H9 (cell line): Measurements from ENCODE around the gene STIL. TPM values are rescaled to one million over a fixed set of nuclear protein-coding genes. Genes with fewer than 3 reads are reported as not detected.
"Not testable (repeated sequence)": the region's sequence is repeated elsewhere in the genome, so short reads cannot be mapped to it uniquely, and the experiment has no call there.

ENCODE experiments used
- DNase-seq: peaks from one replicate; pipeline ENCODE4 v3.0.0-alpha.2; 2017
- H2AFZ ChIP-seq: one replicate; pipeline ENCODE4 v1.6.1; 2013; ENCODE audit warnings: mild to moderate bottlenecking, low read length, control low read depth, moderate library complexity
- H2AK5ac ChIP-seq: 2 replicates; pipeline ENCODE4 v1.6.1; 2013; ENCODE audit warnings: low read length, control low read depth, mixed read lengths; ENCODE audit not compliant: insufficient read length
- H2BK120ac ChIP-seq: one replicate; pipeline ENCODE4 v1.6.1; 2013; ENCODE audit warnings: low read depth, mild to moderate bottlenecking, low read length, control low read depth, inconsistent platforms; ENCODE audit not compliant: poor library complexity, severe bottlenecking
- H2BK12ac ChIP-seq: 2 replicates; pipeline ENCODE4 v1.6.1; 2013; ENCODE audit warnings: low read length, control low read depth, mixed read lengths, low read depth; ENCODE audit not compliant: insufficient read length
- H2BK15ac ChIP-seq: 2 replicates; pipeline ENCODE4 v1.6.1; 2013; ENCODE audit warnings: low read depth, low read length, control low read depth
- H2BK20ac ChIP-seq: one replicate; pipeline ENCODE4 v1.6.1; 2013; ENCODE audit warnings: low read depth, mild to moderate bottlenecking, low read length, control low read depth, inconsistent platforms; ENCODE audit not compliant: poor library complexity, severe bottlenecking
- H2BK5ac ChIP-seq: 2 replicates; pipeline ENCODE4 v1.6.1; 2013; ENCODE audit warnings: low read length, control low read depth, mixed read lengths; ENCODE audit not compliant: insufficient read length
- H3K14ac ChIP-seq: 2 replicates; pipeline ENCODE4 v1.6.1; 2013; ENCODE audit warnings: low read length, control low read depth; ENCODE audit not compliant: insufficient read depth
- H3K18ac ChIP-seq: 2 replicates; pipeline ENCODE4 v1.6.1; 2013; ENCODE audit warnings: low read depth, mild to moderate bottlenecking, mixed read lengths, low read length, control low read depth; ENCODE audit not compliant: insufficient read length
- H3K23ac ChIP-seq: 2 replicates; pipeline ENCODE4 v1.6.1; 2013; ENCODE audit warnings: low read length, control low read depth, mixed read lengths, low read depth; ENCODE audit not compliant: insufficient read length
- H3K23me2 ChIP-seq: 2 replicates; pipeline ENCODE4 v1.6.1; 2013; ENCODE audit warnings: low read depth, mild to moderate bottlenecking, mixed read lengths, low read length, control low read depth; ENCODE audit not compliant: insufficient read length, poor library complexity, severe bottlenecking
- H3K27ac ChIP-seq: 2 replicates; pipeline ENCODE4 v1.5.1; 2013; ENCODE audit warnings: low read length, control low read depth, mixed read lengths, low read depth; ENCODE audit not compliant: insufficient read length
- H3K27me3 ChIP-seq: 2 replicates; pipeline ENCODE4 v1.6.1; 2013; ENCODE audit warnings: low read length, control low read depth, inconsistent platforms; ENCODE audit not compliant: insufficient read depth
- H3K4ac ChIP-seq: 2 replicates; pipeline ENCODE4 v1.6.1; 2013; ENCODE audit warnings: low read depth, mild to moderate bottlenecking, control low read depth, inconsistent platforms, low read length, moderate library complexity
- H3K4me1 ChIP-seq: 2 replicates; pipeline ENCODE4 v1.6.1; 2013; ENCODE audit warnings: low read length, control low read depth, inconsistent platforms; ENCODE audit not compliant: insufficient read depth
- H3K4me2 ChIP-seq: 2 replicates; pipeline ENCODE4 v1.6.1; 2013; ENCODE audit warnings: low read length, control low read depth, mixed read lengths; ENCODE audit not compliant: insufficient read length, insufficient read depth
- H3K56ac ChIP-seq: 2 replicates; pipeline ENCODE4 v1.6.1; 2013; ENCODE audit warnings: low read depth, mild to moderate bottlenecking, mixed read lengths, low read length, control low read depth; ENCODE audit not compliant: insufficient read length
- H3K79me1 ChIP-seq: 2 replicates; pipeline ENCODE4 v1.6.1; 2013; ENCODE audit warnings: low read depth, mild to moderate bottlenecking, moderate library complexity, low read length, control low read depth, inconsistent platforms; ENCODE audit not compliant: insufficient read depth, poor library complexity, severe bottlenecking
- H3K79me2 ChIP-seq: 2 replicates; pipeline ENCODE4 v1.6.1; 2013; ENCODE audit warnings: low read length, control low read depth, inconsistent platforms; ENCODE audit not compliant: insufficient read depth
- H3K9ac ChIP-seq: 2 replicates; pipeline ENCODE4 v1.6.1; 2013; ENCODE audit warnings: low read length, control low read depth, mixed read lengths; ENCODE audit not compliant: insufficient read length; ENCODE audit errors: extremely low read depth
- H3K9me3 ChIP-seq: one replicate; pipeline ENCODE4 v1.6.1; 2013; ENCODE audit warnings: low read depth, low read length, inconsistent platforms; ENCODE audit not compliant: control insufficient read depth
- H3T11ph ChIP-seq: one replicate; pipeline ENCODE4 v1.6.1; 2013; ENCODE audit warnings: mild to moderate bottlenecking, low read length, control low read depth, inconsistent platforms
- H4K20me1 ChIP-seq: one replicate; pipeline ENCODE4 v1.6.1; 2013; ENCODE audit not compliant: control insufficient read depth, insufficient read length, insufficient read depth
- H4K5ac ChIP-seq: 2 replicates; pipeline ENCODE4 v1.6.1; 2013; ENCODE audit warnings: low read depth, mild to moderate bottlenecking, mixed read lengths, low read length, control low read depth; ENCODE audit not compliant: insufficient read length
- H4K8ac ChIP-seq: replicated peaks from 2 replicates; pipeline ENCODE4 v1.6.1; 2013; ENCODE audit warnings: low read length, control low read depth, mixed read lengths, low read depth; ENCODE audit not compliant: insufficient read length
- H4K91ac ChIP-seq: 2 replicates; pipeline ENCODE4 v1.6.1; 2013; ENCODE audit warnings: low read depth, mild to moderate bottlenecking, moderate library complexity, mixed read lengths, low read length, control low read depth; ENCODE audit not compliant: insufficient read length
- H3K27ac Mint-ChIP-seq, 3 experiments: 2 replicates in 2 of 3; 3 replicates in 1 of 3; pipeline ENCODE4 v1.8.0; 2020 to 2021; ENCODE audit warnings: mixed read lengths in 3 of 3, mild to moderate bottlenecking in 1 of 3, moderate library complexity in 1 of 3
- H3K27me3 Mint-ChIP-seq: 2 replicates; pipeline ENCODE4 v1.8.0; 2021; ENCODE audit warnings: low read depth, mild to moderate bottlenecking, moderate library complexity, mixed read lengths
- H3K36me3 Mint-ChIP-seq, 3 experiments: 2 replicates in 2 of 3; 3 replicates in 1 of 3; pipeline ENCODE4 v1.8.0; 2020 to 2021; ENCODE audit warnings: low read depth in 3 of 3, mixed read lengths in 3 of 3; ENCODE audit not compliant: insufficient read depth in 1 of 3
- H3K4me1 Mint-ChIP-seq, 2 experiments: 2 replicates each; pipeline ENCODE4 v1.8.0; 2020; ENCODE audit warnings: mixed read lengths in 2 of 2
- H3K4me3 Mint-ChIP-seq, 2 experiments: 2 replicates in 1 of 2; 3 replicates in 1 of 2; pipeline ENCODE4 v1.8.0; 2020 to 2021; ENCODE audit warnings: mild to moderate bottlenecking in 2 of 2, mixed read lengths in 2 of 2, moderate library complexity in 1 of 2
- H3K9me3 Mint-ChIP-seq, 2 experiments: 2 replicates in 1 of 2; 3 replicates in 1 of 2; pipeline ENCODE4 v1.8.0; 2020; ENCODE audit warnings: mild to moderate bottlenecking in 2 of 2, mixed read lengths in 2 of 2, moderate library complexity in 1 of 2
- CTCF ChIP-seq: fragments of 200-600 bp; sonication (generic); conservative IDR thresholded peaks from 3 replicates; pipeline ENCODE4 v1.8.0; 2021; ENCODE audit warnings: antibody characterized with exemption, mild to moderate bottlenecking
- WGBS: extraction: QIAGEN DNeasy Blood & Tissue Kit; methylation state at CpG from one replicate; pipeline ENCODE4 v1.1.7; 2013; ENCODE audit warnings: missing lambda C conversion rate, low lambda C conversion rate, mixed read lengths; ENCODE audit not compliant: insufficient read length; ENCODE audit errors: extremely low coverage; 5-methylcytosine and 5-hydroxymethylcytosine counted together
- total RNA-seq: library from RNA; stranded (reverse); gene quantifications from 2 replicates; pipeline ENCODE4 v1.2.1, GENCODE V29; 2021

Gene STIL
- total RNA-seq, 1 experiment from 2014 or later: 26.6 TPM

GRCh38 chr1:47205918-47206317, 108.0 kb downstream of the STIL start:
- H3K27ac ChIP-seq: no peak overlapping the region
- H3K79me2 ChIP-seq: no peaks in the 10 kb centered on the region
- H3K4ac ChIP-seq: no peak overlapping the region
- H2BK15ac ChIP-seq: no peak overlapping the region
- no peak overlapping the region for H3K4me3 Mint-ChIP-seq
- H2BK20ac ChIP-seq: no peak overlapping the region
- H2AK5ac ChIP-seq: no peak overlapping the region
- TF ChIP-seq CTCF: no peak
- no peak overlapping the region for H3K4me2 ChIP-seq
- no peak overlapping the region for H3K18ac ChIP-seq
- H3K14ac ChIP-seq: no peak overlapping the region
- no peak overlapping the region for H4K91ac ChIP-seq
- no peaks in the 10 kb centered on the region; the same call in 1 of the 2 replicates for H3K27me3 ChIP-seq
- H3K36me3 Mint-ChIP-seq: no peaks in the 10 kb centered on the region; a peak in 1 of 7 replicates
- H4K20me1 ChIP-seq: no peaks in the 10 kb centered on the region
- peaks cover 2% of the 10 kb centered on the region; the same call in 1 of the 2 replicates for H3K4me1 ChIP-seq
- H3K4me1 Mint-ChIP-seq: peaks cover 27 to 29% of the 10 kb centered on the region in 2 experiments
- H2BK120ac ChIP-seq: no peak overlapping the region
- H2BK5ac ChIP-seq: no peak overlapping the region
- no peaks in the 10 kb centered on the region for H3K79me1 ChIP-seq
- no peak overlapping the region for H3K9ac ChIP-seq
- no peak overlapping the region for H3K23ac ChIP-seq
- peaks cover 86% of the 10 kb centered on the region for H3K27me3 Mint-ChIP-seq
- H3K23me2 ChIP-seq: no peaks in the 10 kb centered on the region
- no peaks in the 10 kb centered on the region for H3K9me3 ChIP-seq
- H4K8ac ChIP-seq: no peak overlapping the region
- no peak overlapping the region for H3T11ph ChIP-seq
- no peak overlapping the region for H2AFZ ChIP-seq
- H3K9me3 Mint-ChIP-seq: peaks cover 7 to 10% of the 10 kb centered on the region in 2 experiments; a peak in 4 of 5 replicates
- no peak overlapping the region for H2BK12ac ChIP-seq
- WGBS: no CpG with 5 or more reads among the region's 5 CpGs
- no peak overlapping the region for H4K5ac ChIP-seq
- H3K27ac Mint-ChIP-seq: no peak overlapping the region
- no peak for DNase-seq
- no peak overlapping the region for H3K56ac ChIP-seq

- H3K9me3 Mint-ChIP-seq, H4K91ac ChIP-seq, H2BK20ac ChIP-seq, H4K20me1 ChIP-seq, H3T11ph ChIP-seq, H4K8ac ChIP-seq, H3K9me3 ChIP-seq, DNase-seq, H3K4me1 ChIP-seq, H2AFZ ChIP-seq, H3K23me2 ChIP-seq, H3K79me1 ChIP-seq, H2BK15ac ChIP-seq, H3K18ac ChIP-seq, H2BK5ac ChIP-seq, H3K14ac ChIP-seq, H3K27me3 ChIP-seq, H3K56ac ChIP-seq, H2BK120ac ChIP-seq, H2AK5ac ChIP-seq, H3K9ac ChIP-seq, H3K4me2 ChIP-seq, H3K4me1 Mint-ChIP-seq, H3K4ac ChIP-seq, H3K36me3 Mint-ChIP-seq, H3K27ac ChIP-seq, H3K4me3 Mint-ChIP-seq, H3K23ac ChIP-seq, H4K5ac ChIP-seq, H2BK12ac ChIP-seq, H3K27ac Mint-ChIP-seq, H3K79me2 ChIP-seq: not testable (repeated sequence)
- whole genome bisulfite sequencing: no CpG with 5 or more reads among the region's 2 CpGs
- H3K27me3 Mint-ChIP-seq: peaks cover 86% of the 10 kb centered on the region
Measured at GRCh38 chr1:47203504-47203903, 110.4 kb downstream of the STIL start.
